Gastrocnemius medialis (tissue), 4 donors: Measurements from ENCODE around the gene SENP3.

Source experiments
- CTCF ChIP-seq, 5 experiments: fragments of 450-650 bp in 3 of 5; fragments of 200-600 bp in 2 of 5; sonication (generic) in 2 of 5; IDR thresholded peaks in 4 of 5; conservative IDR thresholded peaks in 1 of 5; 1 replicate in 4 of 5; 2 replicates in 1 of 5; pipeline ENCODE4 v1.5.1; 2016 to 2019; ENCODE audit warnings: antibody characterized with exemption in 5 of 5, mild to moderate bottlenecking in 3 of 5, moderate library complexity in 3 of 5
- POLR2A ChIP-seq, 2 donors: fragments of 450-650 bp; IDR thresholded peaks; one replicate each; pipeline ENCODE4 v1.6.1; 2017; ENCODE audit warnings: antibody characterized with exemption in 2 of 2, mild to moderate bottlenecking in 2 of 2, moderate library complexity in 2 of 2

GRCh38 chr17:7572588-7573323 is 11.0 kb downstream of the SENP3 start:
- TF ChIP-seq POLR2A (IDR thresholded peaks at IDR 0.05), result peak; percentile 98 to 99
- TF ChIP-seq CTCF (IDR thresholded peaks at IDR 0.05 in 4 of 5, conservative IDR thresholded peaks at IDR 0.05 in 1 of 5), result no peak
